ENCODE data around the gene TIMMDC1. TPM values are rescaled to one million over a fixed set of nuclear protein-coding genes. Genes with fewer than 3 reads are reported as not detected.

Gene TIMMDC1
- total and polyA plus RNA-seq, 2 of the 13 experiments (the other 11 are each of a cell fraction or from before 2014, with no cell fraction given), result 50.0 to 77.8 TPM

DNA sequence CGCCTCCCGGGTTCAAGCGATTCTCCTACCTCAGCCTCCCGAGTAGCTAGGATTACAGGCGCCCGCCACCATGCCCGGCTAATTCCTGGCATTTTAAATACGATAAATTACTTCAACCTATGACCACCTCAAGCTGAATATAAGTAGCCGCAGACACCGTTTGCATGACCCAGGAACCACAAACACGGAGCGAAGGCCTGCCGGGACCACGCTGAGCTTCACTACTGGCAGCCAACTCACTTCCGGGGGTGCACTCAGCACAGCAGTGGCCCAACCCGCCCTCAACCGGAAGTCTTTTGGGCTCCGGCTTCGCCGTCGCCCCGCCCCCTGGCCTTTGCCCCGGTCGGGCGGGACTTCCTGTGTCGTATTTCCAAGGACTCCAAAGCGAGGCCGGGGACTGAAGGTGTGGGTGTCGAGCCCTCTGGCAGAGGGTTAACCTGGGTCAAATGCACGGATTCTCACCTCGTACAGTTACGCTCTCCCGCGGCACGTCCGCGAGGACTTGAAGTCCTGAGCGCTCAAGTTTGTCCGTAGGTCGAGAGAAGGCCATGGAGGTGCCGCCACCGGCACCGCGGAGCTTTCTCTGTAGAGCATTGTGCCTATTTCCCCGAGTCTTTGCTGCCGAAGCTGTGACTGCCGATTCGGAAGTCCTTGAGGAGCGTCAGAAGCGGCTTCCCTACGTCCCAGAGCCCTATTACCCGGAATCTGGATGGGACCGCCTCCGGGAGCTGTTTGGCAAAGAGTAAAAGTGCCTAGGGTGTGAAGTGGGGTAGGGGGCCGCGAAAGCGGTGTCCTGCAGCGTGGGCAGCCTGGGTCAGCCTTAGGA lies at the start of gene TIMMDC1 (continued):
- TF ChIP-seq THYN1 (CRISPR knock-in tag; IDR thresholded peaks at IDR 0.05; ENCODE audit: borderline replicate concordance, low read depth), result no peak
- no peak; the same call in 1 of the 2 replicates for TF ChIP-seq ZZZ3 (CRISPR knock-in tag; IDR thresholded peaks at IDR 0.05; ENCODE audit: borderline replicate concordance)
- TF ChIP-seq ZNF660 (CRISPR knock-in tag; IDR thresholded peaks at IDR 0.05; ENCODE audit: borderline replicate concordance, low read depth), result no peak
- TF ChIP-seq SP2 (CRISPR knock-in tag; IDR thresholded peaks at IDR 0.05), result peak; percentile 88
- no peak for TF ChIP-seq KLF13 (CRISPR knock-in tag; IDR thresholded peaks at IDR 0.05)
- TF ChIP-seq ZNF577 (CRISPR knock-in tag; IDR thresholded peaks at IDR 0.05; ENCODE audit: borderline replicate concordance, low read depth), result no peak
- no peak; the same call in 1 of the 2 replicates for TF ChIP-seq MEIS1 (CRISPR knock-in tag; IDR thresholded peaks at IDR 0.05; ENCODE audit: borderline replicate concordance)
- peak; percentile 32; the same call in 1 of the 2 replicates for TF ChIP-seq ARHGAP35 (CRISPR knock-in tag; IDR thresholded peaks at IDR 0.05; ENCODE audit: borderline replicate concordance)
- TF ChIP-seq, protein P1, sequence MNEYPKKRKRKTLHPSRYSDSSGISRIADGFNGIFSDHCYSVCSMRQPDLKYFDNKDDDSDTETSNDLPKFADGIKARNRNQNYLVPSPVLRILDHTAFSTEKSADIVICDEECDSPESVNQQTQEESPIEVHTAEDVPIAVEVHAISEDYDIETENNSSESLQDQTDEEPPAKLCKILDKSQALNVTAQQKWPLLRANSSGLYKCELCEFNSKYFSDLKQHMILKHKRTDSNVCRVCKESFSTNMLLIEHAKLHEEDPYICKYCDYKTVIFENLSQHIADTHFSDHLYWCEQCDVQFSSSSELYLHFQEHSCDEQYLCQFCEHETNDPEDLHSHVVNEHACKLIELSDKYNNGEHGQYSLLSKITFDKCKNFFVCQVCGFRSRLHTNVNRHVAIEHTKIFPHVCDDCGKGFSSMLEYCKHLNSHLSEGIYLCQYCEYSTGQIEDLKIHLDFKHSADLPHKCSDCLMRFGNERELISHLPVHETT (CRISPR knock-in tag; conservative IDR thresholded peaks at IDR 0.05), result peak; percentile 81; the same call in 1 of the 2 replicates
- TF ChIP-seq, protein P2, sequence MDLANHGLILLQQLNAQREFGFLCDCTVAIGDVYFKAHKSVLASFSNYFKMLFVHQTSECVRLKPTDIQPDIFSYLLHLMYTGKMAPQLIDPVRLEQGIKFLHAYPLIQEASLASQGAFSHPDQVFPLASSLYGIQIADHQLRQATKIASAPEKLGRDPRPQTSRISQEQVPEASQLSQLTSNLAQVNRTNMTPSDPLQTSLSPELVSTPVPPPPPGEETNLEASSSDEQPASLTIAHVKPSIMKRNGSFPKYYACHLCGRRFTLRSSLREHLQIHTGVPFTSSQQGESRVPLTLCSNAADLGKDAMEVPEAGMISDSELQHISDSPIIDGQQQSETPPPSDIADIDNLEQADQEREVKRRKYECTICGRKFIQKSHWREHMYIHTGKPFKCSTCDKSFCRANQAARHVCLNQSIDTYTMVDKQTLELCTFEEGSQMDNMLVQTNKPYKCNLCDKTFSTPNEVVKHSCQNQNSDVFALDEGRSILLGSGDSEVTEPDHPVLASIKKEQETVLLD (CRISPR knock-in tag; IDR thresholded peaks at IDR 0.05; ENCODE audit: low read depth), result peak; percentile 67; the same call in 1 of the 2 replicates
- no peak for TF ChIP-seq POLR2AphosphoS2 (IDR thresholded peaks at IDR 0.05; ENCODE audit: low read depth, low read length)
- peak; percentile 58; the same call in 1 of the 2 replicates for TF ChIP-seq NRL (CRISPR knock-in tag; IDR thresholded peaks at IDR 0.05; ENCODE audit: borderline replicate concordance)
- TF ChIP-seq ZNF773 (CRISPR knock-in tag; IDR thresholded peaks at IDR 0.05; ENCODE audit: borderline replicate concordance), result no peak
- TF ChIP-seq ZNF724P (CRISPR knock-in tag; IDR thresholded peaks at IDR 0.05; ENCODE audit: borderline replicate concordance), result no peak
- TF ChIP-seq ZNF232 (CRISPR knock-in tag; IDR thresholded peaks at IDR 0.05; ENCODE audit: borderline replicate concordance), result no peak
- TF ChIP-seq ZNF644 (CRISPR knock-in tag; IDR thresholded peaks at IDR 0.05; ENCODE audit: low read depth), result no peak
- TF ChIP-seq ZNF510 (CRISPR knock-in tag; IDR thresholded peaks at IDR 0.05; ENCODE audit: low read depth), result no peak
- TF ChIP-seq, protein P3, sequence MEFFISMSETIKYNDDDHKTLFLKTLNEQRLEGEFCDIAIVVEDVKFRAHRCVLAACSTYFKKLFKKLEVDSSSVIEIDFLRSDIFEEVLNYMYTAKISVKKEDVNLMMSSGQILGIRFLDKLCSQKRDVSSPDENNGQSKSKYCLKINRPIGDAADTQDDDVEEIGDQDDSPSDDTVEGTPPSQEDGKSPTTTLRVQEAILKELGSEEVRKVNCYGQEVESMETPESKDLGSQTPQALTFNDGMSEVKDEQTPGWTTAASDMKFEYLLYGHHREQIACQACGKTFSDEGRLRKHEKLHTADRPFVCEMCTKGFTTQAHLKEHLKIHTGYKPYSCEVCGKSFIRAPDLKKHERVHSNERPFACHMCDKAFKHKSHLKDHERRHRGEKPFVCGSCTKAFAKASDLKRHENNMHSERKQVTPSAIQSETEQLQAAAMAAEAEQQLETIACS (CRISPR knock-in tag; IDR thresholded peaks at IDR 0.05), result no peak
- TF ChIP-seq ZFP36L2 (CRISPR knock-in tag; IDR thresholded peaks at IDR 0.05), result no peak
- no peak for TF ChIP-seq GMEB2 (CRISPR knock-in tag; IDR thresholded peaks at IDR 0.05; ENCODE audit: low read depth)
- TF ChIP-seq, protein P4, sequence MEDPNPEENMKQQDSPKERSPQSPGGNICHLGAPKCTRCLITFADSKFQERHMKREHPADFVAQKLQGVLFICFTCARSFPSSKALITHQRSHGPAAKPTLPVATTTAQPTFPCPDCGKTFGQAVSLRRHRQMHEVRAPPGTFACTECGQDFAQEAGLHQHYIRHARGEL (CRISPR knock-in tag; IDR thresholded peaks at IDR 0.05), result no peak
- peak; percentile 11 for TF ChIP-seq SKI (IDR thresholded peaks at IDR 0.05; ENCODE audit: partially characterized antibody)
- TF ChIP-seq MTA3 (CRISPR knock-in tag; IDR thresholded peaks at IDR 0.05), result no peak
- no peak; the same call in 1 of the 2 replicates for TF ChIP-seq CCDC6 (CRISPR knock-in tag; IDR thresholded peaks at IDR 0.05)

Data from HepG2 (cell line).